Measurements from ENCODE around the gene CLTCL1.

DNA sequence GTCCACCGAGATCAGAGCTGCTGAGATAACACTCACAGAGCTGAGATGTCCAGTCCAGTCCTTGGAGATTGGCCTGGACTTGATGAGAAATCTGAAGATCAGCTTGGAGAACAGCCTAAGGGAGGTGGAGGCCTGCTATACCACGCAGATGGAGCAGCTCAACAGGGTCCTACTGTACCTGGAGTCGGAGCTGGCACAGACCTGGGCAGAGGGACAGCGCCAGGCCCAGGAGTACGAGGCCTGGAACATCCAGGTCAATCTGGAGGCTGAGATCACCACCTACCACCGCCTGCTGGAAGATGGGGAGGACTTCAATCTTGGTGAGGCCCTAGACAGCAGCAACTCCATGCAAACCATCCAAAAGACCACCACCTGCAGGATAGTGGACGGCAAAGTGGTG lies 33.1 kb downstream of the CLTCL1 start:
- TF ChIP-seq, protein P1, sequence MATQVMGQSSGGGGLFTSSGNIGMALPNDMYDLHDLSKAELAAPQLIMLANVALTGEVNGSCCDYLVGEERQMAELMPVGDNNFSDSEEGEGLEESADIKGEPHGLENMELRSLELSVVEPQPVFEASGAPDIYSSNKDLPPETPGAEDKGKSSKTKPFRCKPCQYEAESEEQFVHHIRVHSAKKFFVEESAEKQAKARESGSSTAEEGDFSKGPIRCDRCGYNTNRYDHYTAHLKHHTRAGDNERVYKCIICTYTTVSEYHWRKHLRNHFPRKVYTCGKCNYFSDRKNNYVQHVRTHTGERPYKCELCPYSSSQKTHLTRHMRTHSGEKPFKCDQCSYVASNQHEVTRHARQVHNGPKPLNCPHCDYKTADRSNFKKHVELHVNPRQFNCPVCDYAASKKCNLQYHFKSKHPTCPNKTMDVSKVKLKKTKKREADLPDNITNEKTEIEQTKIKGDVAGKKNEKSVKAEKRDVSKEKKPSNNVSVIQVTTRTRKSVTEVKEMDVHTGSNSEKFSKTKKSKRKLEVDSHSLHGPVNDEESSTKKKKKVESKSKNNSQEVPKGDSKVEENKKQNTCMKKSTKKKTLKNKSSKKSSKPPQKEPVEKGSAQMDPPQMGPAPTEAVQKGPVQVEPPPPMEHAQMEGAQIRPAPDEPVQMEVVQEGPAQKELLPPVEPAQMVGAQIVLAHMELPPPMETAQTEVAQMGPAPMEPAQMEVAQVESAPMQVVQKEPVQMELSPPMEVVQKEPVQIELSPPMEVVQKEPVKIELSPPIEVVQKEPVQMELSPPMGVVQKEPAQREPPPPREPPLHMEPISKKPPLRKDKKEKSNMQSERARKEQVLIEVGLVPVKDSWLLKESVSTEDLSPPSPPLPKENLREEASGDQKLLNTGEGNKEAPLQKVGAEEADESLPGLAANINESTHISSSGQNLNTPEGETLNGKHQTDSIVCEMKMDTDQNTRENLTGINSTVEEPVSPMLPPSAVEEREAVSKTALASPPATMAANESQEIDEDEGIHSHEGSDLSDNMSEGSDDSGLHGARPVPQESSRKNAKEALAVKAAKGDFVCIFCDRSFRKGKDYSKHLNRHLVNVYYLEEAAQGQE (IDR thresholded peaks at IDR 0.05; ENCODE audit: low read depth), result no peak
- no peak for TF ChIP-seq MAX (IDR thresholded peaks at IDR 0.05)
- no peak for TF ChIP-seq SIN3A (IDR thresholded peaks at IDR 0.05; ENCODE audit: low read depth)
- TF ChIP-seq CBX3 (IDR thresholded peaks at IDR 0.05; ENCODE audit: low read depth), result no peak
- no peak for TF ChIP-seq EZH2 (IDR thresholded peaks at IDR 0.05)
- no peak for TF ChIP-seq CTCF (IDR thresholded peaks at IDR 0.05 in 2 of 3, conservative IDR thresholded peaks at IDR 0.05 in 1 of 3; ENCODE audit: borderline replicate concordance in 1 of 3, insufficient read depth in 1 of 3, low read depth in 2 of 3, low read length in 2 of 3)
- TF ChIP-seq ELF1 (IDR thresholded peaks at IDR 0.05; ENCODE audit: borderline replicate concordance, low read depth), result no peak
- no peak for TF ChIP-seq POLR2AphosphoS5 (IDR thresholded peaks at IDR 0.05; ENCODE audit: low read depth, low read length)
- no peak for TF ChIP-seq CEBPB (IDR thresholded peaks at IDR 0.05; ENCODE audit: low read depth)
- no peak for TF ChIP-seq POLR2A (IDR thresholded peaks at IDR 0.05; ENCODE audit: borderline replicate concordance, extremely low read depth, insufficient read depth, insufficient read length)
- TF ChIP-seq, protein P2, sequence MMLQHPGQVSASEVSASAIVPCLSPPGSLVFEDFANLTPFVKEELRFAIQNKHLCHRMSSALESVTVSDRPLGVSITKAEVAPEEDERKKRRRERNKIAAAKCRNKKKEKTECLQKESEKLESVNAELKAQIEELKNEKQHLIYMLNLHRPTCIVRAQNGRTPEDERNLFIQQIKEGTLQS (IDR thresholded peaks at IDR 0.05), result no peak
- TF ChIP-seq EZH2phosphoT487 (IDR thresholded peaks at IDR 0.05; ENCODE audit: borderline replicate concordance), result no peak
- TF ChIP-seq ZFX (IDR thresholded peaks at IDR 0.05), result no peak
- TF ChIP-seq JUND (IDR thresholded peaks at IDR 0.05), result no peak
